ENCODE measurements around the gene ALOX12B.
A peak's percentile ranks its signal among the peaks of the same experiment; 100 is the strongest.
"Not testable (repeated sequence)": the region's sequence is repeated elsewhere in the genome, so short reads cannot be mapped to it uniquely, and the experiment has no call there.

ALOX12B gene

GRCh38 chr17:8109661-8110455 is 22.3 kb upstream of the ALOX12B start:
- H3K4me3 ChIP-seq (ENCODE audit: control insufficient read depth, low read depth, low read length): no peak overlapping the region

GRCh38 chr17:8108972-8109660 is 21.6 kb upstream of the ALOX12B start:
- no peak overlapping the region for H3K4me3 ChIP-seq (ENCODE audit: control insufficient read depth, low read depth, low read length)
- DNase-seq (ENCODE audit: low read depth): no peak
- no peak for TF ChIP-seq CTCF (IDR thresholded peaks at IDR 0.05; ENCODE audit: control insufficient read depth, insufficient read depth, low read depth, low read length, missing control alignments)

More at GRCh38 chr17:8109661-8110455, 22.3 kb upstream of the ALOX12B start:
- DNase-seq (ENCODE audit: low read depth): no peak
- peak; percentile 80 for TF ChIP-seq CTCF (IDR thresholded peaks at IDR 0.05; ENCODE audit: control insufficient read depth, insufficient read depth, low read depth, low read length, missing control alignments)

- H3K4me3 ChIP-seq (ENCODE audit: control insufficient read depth, low read depth, low read length); DNase-seq (ENCODE audit: low read depth): not testable (repeated sequence)
These were observed 19.5 kb upstream of the ALOX12B start for GRCh38 chr17:8106980-8107379.

GRCh38 chr17:8105957-8106398 is 18.5 kb upstream of the ALOX12B start:
- no peak overlapping the region for H3K4me3 ChIP-seq (ENCODE audit: control insufficient read depth, low read depth, low read length)
- no peak for DNase-seq (ENCODE audit: low read depth)
- no peak for TF ChIP-seq CTCF (IDR thresholded peaks at IDR 0.05; ENCODE audit: control insufficient read depth, insufficient read depth, low read depth, low read length, missing control alignments)

GRCh38 chr17:8104911-8105310 is 17.4 kb upstream of the ALOX12B start:
- TF ChIP-seq CTCF (IDR thresholded peaks at IDR 0.05; ENCODE audit: control insufficient read depth, insufficient read depth, low read depth, low read length, missing control alignments): no peak
- no peak overlapping the region for H3K4me3 ChIP-seq (ENCODE audit: control insufficient read depth, low read depth, low read length)
- DNase-seq (ENCODE audit: low read depth): no peak

GRCh38 chr17:8103549-8103948 is 16.0 kb upstream of the ALOX12B start:
- DNase-seq (ENCODE audit: low read depth): no peak
- H3K4me3 ChIP-seq (ENCODE audit: control insufficient read depth, low read depth, low read length): no peak overlapping the region
- TF ChIP-seq CTCF (IDR thresholded peaks at IDR 0.05; ENCODE audit: control insufficient read depth, insufficient read depth, low read depth, low read length, missing control alignments): no peak

GRCh38 chr17:8101721-8102120 is 14.2 kb upstream of the ALOX12B start:
- no peak overlapping the region for H3K4me3 ChIP-seq (ENCODE audit: control insufficient read depth, low read depth, low read length)
- no peak for DNase-seq (ENCODE audit: low read depth)
- no peak for TF ChIP-seq CTCF (IDR thresholded peaks at IDR 0.05; ENCODE audit: control insufficient read depth, insufficient read depth, low read depth, low read length, missing control alignments)

Measured in AG09309 (cell line).